Measurements from ENCODE around the gene PATJ.
A peak's percentile ranks its signal among the peaks of the same experiment; 100 is the strongest.
"Not testable (repeated sequence)": the region's sequence is repeated elsewhere in the genome, so short reads cannot be mapped to it uniquely, and the experiment has no call there.

Gene PATJ

DNA sequence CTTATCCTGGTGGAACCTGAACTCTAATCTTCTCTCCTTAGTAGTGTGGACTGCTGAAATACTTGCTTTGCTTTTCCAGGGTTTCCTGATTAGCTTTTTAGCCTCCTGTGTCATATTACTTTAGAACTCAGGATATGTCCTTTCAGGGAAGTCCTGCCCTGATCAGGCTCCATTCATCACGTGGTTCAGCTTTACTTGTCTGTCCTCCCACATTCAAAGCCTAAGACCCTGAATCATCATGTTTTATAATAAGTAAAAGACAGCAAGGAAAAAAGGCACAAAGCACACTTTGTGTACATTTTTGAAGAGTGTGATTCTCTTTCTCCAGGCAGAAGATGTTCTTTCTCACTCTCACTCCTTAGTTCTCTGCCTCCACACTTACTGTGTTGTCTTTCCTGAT lies 70.6 kb downstream of the PATJ start:
- DNase-seq (ENCODE audit: extremely low spot score, insufficient read length, low read depth): no peak
- FAIRE-seq: no peak

DNA sequence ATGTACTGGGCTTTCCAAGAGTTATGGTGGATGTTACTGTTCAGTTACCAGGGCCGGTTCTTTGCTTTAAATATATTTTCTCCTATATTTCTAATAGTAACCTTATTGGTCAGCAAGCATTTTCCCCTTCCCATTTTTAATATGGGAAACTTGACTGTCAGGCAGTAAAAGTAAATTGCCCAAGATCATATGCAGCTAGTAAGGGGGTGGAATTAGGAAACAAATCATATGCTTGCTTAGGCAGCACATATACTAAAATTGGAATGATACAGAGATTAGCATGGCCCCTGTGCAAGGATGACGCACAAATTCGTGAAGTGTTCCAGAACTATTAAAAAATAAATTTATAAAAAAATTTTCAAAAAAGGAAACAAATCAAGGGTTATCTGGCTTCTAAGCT lies 73.9 kb downstream of the PATJ start:
- DNase-seq (ENCODE audit: extremely low spot score, insufficient read length, low read depth): no peak
- FAIRE-seq: no peak

DNA sequence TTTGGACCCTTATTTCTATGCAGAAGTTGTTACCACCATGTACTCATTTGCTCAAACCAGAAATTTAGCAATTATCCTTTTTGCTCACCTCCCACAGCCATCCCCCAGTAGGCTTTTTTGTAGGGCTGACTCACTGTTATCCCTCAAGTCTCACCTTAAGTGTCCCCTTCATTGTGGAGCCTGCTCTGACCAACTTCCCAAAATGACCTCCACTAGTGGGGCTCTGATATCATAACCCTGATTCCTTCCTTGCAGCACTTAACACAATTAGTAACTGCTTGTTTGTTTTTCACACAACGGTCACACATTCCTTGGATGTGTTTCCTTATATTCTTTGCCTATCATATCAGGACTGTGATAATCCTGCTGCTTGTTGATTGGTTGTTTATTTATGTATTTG lies 76.7 kb downstream of the PATJ start:
- DNase-seq (ENCODE audit: extremely low spot score, insufficient read length, low read depth) (no peak), FAIRE-seq (no peak)

DNA sequence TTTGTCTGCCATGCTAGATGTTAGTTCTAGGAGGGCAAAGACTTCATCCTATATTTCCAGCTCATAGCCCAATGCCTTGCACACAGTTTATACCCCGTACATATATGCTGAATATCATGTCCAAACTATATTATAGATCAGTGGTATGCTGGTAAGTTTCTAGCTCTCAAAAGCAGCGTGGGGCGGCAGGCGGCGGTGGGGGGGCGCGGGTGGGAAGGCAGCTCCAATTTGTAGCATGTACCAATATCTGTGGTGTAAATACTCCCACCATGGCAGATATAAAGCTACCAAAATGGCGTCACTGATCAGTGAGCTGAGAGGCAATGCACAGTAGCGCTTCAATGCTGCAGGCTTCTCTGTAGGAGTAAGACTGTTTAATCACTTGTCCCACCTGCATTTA lies 77.1 kb downstream of the PATJ start:
- DNase-seq (ENCODE audit: extremely low spot score, insufficient read length, low read depth) (no peak), FAIRE-seq (no peak)

DNA sequence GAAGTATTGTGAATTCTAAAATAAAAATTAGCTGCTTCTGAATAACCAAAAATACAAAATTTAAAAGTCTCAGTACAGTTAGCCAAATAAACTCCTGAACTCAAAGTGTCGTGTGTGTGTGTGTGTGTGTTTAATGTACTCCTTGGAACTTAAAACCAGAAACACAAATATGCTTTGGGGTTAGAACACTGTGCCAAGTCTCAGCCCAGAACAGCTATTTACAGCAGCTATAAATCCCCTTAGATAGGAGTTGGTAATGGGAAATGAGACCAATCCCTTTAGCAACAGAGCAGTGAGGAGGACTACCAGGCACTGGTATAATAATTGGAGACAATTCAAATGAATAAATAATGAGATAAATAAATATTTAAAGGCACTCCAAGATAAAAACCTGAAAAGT lies 83.1 kb downstream of the PATJ start:
- DNase-seq (ENCODE audit: extremely low spot score, insufficient read length, low read depth): no peak

DNA sequence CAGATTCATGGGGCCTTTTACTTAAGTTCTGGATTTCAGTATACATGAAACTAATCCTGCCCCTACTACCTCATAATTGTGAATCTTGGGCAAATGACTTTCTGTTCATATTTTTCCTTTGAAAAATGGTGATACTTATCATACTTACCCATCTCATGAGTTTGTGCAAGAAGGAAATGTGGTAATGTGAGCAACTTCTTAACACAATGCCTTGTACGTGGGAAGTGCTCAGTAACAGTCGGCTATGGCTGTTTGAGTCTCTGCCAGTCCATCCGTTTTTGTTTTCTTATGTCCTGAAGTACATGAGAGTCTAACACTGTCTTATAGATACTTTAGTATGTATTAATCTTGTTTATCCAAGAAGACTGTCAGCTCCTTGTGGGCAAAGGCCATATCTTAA lies 86.5 kb downstream of the PATJ start:
- FAIRE-seq: no peak
- DNase-seq (ENCODE audit: extremely low spot score, insufficient read length, low read depth): no peak

More for the DNA sequence above, 83.1 kb downstream of the PATJ start:
- FAIRE-seq: no peak

DNA sequence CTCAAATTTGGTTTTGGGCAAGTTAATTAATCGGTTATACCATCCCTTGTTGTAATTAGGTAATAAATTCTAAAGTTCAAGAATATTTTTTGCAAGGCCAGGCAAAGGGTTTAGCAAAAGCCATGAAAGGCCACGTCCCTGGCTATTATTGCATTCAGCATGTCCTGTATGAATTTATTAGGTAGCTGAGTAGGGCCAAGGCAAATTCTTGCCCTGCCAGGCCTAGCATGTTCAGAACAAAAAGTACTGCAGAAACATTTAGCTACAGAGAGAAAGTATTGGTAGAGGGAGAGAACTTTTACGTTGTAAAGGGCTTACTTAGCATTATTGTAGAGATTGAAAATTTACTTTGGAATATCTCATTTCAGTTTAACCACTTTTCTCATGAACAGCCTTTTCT lies 94.4 kb downstream of the PATJ start:
- DNase-seq (ENCODE audit: extremely low spot score, insufficient read length, low read depth) (no peak), FAIRE-seq (no peak)

DNA sequence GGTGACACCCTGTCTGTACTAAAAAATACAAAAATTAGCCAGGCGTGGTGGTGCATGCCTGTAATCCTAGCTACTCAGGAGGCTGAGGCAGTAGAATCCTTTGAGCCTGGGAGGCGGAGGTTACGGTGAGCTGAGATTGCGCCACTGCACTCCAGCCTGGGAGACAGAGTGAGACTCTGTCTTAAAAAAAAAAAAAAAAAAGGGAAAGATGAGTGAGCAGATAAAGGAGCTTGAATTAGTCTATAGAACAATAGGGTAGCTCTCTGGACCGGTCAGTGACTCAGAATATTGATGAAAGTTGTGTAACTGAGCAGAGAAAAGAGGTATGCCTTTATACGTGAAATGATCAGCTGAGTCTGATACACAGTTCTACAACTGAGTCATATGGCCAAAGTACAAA lies 95.3 kb downstream of the PATJ start:
- FAIRE-seq: not testable (repeated sequence)

DNA sequence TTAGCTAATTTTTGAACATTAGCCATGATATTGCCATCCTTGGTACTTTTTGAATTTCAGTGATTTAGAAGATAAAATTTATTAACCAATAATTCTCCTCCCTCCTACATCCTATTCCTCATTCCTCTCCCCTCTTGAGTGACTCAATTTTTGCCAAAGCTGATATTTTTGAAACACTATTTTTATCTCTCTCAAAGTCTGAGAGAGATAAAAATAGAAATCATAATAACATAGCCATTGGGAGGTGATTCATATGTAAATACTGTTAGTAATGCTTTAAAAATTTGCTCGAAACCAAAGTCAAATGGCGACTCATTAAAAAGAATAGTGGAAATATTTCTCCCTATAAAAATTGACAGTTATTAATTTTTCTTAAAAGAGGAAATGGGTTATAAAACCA lies 97.4 kb downstream of the PATJ start:
- DNase-seq (ENCODE audit: extremely low spot score, insufficient read length, low read depth): no peak
- FAIRE-seq: no peak

More for the DNA sequence above, 95.3 kb downstream of the PATJ start:
- DNase-seq (ENCODE audit: extremely low spot score, insufficient read length, low read depth): not testable (repeated sequence)

DNA sequence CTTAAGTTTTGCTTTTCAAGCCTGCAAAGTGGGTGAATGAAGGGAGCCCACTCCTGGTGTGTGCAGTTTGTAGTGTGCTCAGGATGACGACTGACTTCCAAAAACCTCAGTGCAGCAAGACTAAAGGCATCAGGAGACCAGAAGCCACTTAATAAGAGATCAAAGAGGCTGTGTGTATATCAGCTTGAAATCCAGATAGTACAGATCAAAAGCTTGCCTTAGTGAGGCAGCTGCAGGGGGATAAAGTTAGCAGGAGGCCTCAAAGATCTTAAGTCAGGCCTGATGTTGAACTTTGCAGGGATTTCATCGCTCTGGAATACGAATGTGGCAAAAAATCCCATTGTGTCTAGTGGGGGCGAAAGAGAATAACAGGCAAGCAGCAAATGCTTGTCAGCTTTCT lies 99.8 kb downstream of the PATJ start:
- FAIRE-seq: no peak

DNA sequence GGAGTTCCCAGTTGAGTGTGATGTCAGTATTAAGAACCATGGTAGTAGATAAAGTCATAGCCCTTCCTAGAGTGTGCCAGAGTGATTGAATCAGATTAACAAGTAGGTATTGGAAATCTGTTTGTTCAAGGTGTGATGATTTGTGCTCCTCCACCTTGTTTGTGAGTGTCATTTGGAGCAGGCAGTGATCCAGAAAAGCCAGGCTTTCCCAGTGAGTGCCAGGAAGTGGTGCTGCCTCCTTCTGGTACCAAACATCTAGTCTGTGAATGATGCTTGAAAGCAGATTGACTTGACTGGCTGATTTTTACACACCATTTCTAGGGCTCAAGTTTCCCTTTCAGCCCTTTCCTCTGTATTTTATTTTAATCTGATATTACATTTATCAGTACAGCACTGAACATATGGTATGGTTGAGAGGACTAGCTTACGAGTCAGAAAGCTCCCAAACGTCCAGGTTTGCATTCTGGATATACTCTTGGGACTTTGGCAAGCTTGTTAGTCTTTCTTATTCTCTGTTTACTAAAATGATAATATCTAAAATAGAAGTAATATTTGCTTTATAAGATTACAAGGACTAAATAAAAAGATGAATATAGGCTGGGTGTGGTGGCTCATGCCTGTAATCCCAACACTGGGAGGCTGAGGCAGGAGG lies 100.7 kb downstream of the PATJ start:
- no peak for DNase-seq (ENCODE audit: extremely low spot score, insufficient read length, low read depth)

More for the DNA sequence above, 99.8 kb downstream of the PATJ start:
- no peak for DNase-seq (ENCODE audit: extremely low spot score, insufficient read length, low read depth)

DNA sequence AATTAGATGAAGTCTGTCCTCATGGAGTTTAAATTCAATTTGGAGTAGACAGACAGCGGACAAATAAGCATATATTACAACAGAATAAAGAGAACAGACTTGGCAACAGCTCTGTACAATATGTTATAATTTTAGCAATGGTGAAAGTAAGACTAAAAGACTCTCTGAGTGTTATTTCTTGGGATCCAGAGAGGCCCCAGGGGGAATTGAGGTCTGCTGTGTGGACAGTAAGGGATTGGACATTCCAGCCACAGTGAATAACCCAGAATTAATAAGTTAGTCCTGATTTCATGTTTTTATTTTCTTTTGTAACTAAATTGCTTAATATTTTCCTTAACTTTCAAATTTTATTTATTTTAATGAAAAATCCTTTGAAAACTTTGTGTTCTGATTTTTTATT lies 101.7 kb downstream of the PATJ start:
- DNase-seq (ENCODE audit: extremely low spot score, insufficient read length, low read depth) (no peak), FAIRE-seq (no peak)

More for the DNA sequence above, 100.7 kb downstream of the PATJ start:
- FAIRE-seq: no peak

DNA sequence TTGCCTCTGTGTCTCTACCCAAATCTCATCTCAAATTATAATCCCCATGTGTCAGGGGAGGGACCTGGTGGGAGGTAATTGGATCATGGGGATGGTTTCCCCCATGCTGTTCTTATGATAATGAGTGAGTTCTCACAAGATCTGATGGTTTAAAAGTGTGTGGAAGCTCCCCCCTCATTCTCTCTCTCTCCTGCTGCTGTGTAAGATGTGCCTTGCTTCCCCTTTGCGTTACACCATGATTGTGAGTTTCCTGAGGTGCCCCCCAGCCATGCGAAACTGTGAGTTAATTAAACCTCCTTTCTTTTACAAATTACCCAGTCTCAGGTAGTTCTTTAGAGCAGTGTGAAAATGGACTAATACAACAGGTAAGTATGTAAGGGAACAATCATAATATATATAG lies 102.4 kb downstream of the PATJ start:
- not testable (repeated sequence) for FAIRE-seq; DNase-seq (ENCODE audit: extremely low spot score, insufficient read length, low read depth)

DNA sequence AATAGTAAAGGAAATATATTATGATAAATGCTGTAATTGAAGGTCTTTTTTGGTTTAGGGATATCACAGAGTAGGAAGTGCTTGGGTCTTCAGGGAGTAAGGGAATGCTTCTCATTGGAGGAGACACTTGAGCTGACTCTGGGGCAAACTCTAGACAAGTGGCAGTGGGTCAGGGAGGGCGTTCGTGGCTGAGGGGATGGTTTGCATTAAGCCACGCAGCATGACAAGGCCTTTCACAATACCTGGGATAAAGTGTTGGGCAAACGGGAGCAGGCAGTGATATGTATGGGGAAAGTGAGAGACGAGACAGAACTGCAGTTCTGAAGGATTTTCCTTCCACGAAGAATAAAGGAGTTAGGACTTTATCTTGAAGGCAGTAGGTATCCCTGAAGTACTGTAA lies 109.0 kb downstream of the PATJ start:
- FAIRE-seq (no peak), DNase-seq (ENCODE audit: extremely low spot score, insufficient read length, low read depth) (no peak)

DNA sequence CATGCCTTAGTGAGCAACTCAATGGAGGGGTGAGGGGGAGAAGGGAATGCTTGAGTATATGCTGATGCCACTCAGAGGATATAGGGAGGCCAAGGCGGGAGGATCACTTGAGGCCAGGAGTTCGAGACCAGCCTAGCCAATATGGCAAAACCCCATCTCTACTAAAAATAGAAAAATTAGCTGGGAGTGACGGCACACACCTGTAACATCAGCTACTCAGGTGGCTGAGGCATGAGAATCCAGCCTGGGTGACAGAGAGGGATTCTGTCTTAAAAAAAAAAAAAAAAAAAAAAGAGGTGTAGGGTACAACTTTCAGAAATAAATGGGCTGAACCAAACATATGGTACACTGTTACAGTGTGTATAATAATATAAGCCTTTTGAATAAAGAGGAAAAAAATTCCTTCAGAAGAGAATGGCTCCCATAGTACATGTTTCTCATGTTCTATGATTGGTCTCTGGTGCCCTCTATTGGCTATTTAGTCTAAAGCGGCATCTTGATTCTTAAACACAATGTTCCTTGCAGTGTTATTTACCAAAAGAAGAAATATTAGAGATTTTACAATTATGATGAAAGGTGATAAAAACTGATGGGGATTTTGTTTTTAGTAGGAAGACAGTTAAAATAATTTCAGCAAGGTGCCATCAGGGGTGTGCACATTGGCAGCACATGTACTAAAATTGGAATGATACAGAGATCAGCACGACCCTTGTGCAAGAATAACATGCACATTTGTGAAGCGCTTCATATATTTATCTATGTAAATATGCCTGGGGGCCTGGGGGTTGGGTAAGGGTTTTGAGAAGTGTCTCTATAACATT lies 109.8 kb downstream of the PATJ start:
- no peak for DNase-seq (ENCODE audit: extremely low spot score, insufficient read length, low read depth)
- peak; percentile 81 for FAIRE-seq

DNA sequence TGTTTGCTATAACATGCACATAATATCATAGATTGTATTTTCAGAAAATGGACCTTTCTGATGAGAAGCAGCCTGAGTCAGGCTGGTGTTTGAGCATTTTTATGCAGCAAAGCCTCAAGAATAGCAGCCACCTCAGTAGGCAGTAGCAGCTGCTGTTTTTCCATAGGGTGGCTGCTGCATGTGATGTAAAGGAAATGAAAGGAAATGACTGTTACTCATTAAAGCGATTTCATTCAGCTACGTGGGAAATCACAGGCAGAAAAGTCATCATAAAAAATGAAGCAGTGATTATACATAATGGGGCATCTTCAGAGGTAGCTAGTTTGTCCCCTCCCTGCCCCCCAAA lies 110.4 kb downstream of the PATJ start:
- FAIRE-seq: no peak
- DNase-seq (ENCODE audit: extremely low spot score, insufficient read length, low read depth): no peak

DNA sequence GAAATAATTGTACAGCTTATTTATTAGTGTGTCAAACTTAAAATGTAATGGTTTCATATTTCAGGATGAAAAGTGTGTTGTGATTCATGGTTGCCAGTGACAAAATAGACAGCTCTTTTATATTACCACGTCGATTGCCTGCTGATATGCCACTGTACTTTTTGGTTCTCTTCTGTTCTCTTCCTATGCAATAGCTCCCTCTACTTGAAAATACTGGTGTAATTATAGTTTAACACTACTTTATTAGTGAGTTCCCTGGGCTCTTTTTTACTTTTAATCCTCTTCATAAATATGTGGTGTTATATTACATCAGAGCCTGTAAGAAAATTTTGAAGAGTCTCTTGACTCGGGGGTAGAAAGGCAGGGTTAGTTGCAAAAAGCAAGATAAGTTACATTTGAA lies 111.3 kb downstream of the PATJ start:
- FAIRE-seq: no peak
- DNase-seq (ENCODE audit: extremely low spot score, insufficient read length, low read depth): no peak

DNA sequence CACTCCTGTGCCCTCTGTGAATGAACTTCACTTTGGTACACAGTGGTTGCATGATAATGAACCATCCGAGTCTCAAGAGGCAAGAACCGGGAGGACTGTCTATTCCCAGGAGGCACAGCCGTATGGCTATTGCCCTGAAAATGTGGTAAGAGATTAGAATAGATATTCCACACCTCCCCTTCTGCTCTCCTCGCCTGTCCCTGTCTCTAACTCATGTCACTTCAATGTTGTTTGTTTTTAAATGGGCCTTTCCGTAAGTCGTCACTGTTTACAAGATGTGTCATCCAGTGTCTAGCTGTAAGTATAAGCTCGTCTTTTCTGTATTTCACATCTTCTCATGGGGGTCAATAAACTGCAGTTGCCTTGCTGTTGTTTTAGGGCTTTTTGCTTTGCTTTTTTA lies 122.2 kb downstream of the PATJ start:
- DNase-seq (ENCODE audit: extremely low spot score, insufficient read length, low read depth): no peak
- no peak for FAIRE-seq

DNA sequence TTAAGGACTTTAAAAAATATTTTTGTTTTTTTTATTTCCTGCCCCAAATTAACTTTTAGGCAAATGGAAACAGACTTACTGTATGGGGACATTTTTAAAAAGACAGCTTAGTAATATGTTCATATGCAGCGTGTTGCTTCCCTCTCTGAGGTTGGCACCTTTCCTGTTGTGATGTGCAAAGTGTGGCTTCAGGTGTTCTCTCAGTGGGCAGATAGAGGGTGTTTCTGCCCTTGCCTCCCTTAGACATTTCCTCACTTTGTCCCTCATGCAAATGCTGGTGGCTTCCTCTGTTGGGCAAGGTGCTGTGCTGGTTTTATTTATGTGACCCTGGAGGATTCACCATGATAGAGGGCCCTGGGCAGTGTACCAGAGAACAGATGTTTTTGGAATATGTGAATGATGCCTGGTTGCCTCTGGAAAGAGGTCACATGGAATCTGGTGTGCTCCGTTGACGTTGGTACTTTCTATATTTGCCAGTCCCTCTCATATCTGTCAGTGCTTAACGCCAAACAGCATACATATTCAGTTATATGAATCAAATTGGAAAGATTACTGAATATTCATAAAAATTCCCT lies 123.5 kb downstream of the PATJ start:
- peak; percentile 50 for FAIRE-seq
- no peak for DNase-seq (ENCODE audit: extremely low spot score, insufficient read length, low read depth)

DNA sequence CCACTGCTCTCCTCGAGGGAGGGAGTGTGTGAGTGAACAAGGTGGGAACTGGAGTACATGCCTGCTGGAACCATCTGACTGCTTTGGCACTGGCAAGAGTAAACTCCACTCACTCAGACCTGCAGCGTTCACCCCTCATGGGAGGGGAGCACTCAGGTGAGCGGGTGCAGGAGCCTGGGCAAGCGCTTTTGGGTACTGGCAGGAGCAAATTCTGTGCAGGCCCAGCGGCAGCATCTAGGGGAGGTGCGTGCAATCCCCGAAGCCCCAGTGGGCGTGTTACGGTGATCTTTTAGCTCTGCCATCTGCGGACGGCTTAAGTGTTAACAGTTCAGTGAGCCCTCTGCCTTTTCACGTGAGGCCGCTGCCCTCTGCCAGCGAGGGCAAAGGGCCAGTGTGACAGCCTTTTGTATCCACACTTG lies 127.4 kb downstream of the PATJ start:
- DNase-seq (ENCODE audit: extremely low spot score, insufficient read length, low read depth) (no peak), FAIRE-seq (no peak)

DNA sequence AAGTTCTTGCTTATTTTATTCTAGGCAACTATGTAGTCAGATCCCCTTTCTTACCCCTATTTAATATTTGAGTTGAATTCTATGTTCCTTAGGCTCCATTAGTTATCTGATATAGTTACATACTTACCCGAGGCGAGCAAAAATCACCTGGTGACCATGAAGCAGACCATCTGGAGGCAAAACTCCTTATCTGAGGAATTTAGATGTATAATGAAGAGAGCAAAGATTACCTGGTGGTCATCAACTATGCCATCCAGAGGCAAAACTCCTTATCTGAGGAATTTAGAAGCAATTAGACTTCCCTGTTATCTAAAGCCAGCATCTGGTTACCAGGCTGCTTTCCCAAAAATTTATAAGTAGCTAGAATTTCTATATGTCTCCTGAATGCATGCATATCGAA lies 129.9 kb downstream of the PATJ start:
- DNase-seq (ENCODE audit: extremely low spot score, insufficient read length, low read depth): no peak
- no peak for FAIRE-seq

Measured in GM18507 (cell line).